ENCODE data around the gene MEP1A.

DNA sequence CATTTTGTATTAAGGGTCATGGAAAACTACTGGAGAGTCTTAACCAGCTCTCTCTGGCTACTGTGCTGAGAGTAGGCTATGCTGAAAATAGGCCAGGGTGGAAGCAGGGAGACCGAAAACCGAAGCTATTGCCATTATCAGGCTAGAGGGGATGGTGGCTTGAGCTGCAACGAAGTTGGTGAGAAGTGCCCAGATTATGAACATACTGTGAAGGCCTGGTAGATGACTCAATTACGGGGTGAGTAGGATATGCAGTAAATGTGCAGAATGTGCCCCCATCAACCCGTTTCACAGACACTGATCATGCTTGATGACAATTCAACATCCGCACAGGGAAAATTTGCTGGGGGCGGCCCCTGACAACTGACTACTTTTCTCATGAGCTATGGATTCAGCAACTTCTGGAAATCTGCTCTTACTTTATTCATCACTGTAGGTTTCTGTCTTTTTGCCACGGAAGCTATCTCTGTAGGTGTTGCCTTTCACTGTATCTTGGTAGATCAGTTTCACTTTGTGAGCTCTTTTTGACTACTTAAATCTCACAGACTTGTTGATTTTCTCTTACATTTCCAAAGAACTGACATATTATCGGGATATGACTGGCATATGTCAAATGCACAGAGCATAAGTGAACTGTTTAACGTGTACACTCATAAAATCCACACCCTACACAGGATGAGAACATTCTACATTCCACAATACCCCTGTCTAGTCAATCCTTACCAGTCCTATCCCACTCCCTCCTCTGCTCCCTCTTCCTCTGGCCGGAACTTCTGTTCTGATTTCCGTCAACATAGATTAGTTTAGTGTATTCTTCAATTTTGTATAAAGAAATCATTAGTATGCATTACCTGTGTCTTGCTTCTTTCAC is 15.5 kb upstream of the MEP1A start:
- TF ChIP-seq, protein P1, sequence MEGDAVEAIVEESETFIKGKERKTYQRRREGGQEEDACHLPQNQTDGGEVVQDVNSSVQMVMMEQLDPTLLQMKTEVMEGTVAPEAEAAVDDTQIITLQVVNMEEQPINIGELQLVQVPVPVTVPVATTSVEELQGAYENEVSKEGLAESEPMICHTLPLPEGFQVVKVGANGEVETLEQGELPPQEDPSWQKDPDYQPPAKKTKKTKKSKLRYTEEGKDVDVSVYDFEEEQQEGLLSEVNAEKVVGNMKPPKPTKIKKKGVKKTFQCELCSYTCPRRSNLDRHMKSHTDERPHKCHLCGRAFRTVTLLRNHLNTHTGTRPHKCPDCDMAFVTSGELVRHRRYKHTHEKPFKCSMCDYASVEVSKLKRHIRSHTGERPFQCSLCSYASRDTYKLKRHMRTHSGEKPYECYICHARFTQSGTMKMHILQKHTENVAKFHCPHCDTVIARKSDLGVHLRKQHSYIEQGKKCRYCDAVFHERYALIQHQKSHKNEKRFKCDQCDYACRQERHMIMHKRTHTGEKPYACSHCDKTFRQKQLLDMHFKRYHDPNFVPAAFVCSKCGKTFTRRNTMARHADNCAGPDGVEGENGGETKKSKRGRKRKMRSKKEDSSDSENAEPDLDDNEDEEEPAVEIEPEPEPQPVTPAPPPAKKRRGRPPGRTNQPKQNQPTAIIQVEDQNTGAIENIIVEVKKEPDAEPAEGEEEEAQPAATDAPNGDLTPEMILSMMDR (IDR thresholded peaks at IDR 0.05; ENCODE audit: low read depth, low read length): no peak
- TF ChIP-seq POLR2A (IDR thresholded peaks at IDR 0.05; ENCODE audit: extremely low read depth, insufficient read length): no peak
- TF ChIP-seq MYC (IDR thresholded peaks at IDR 0.05; ENCODE audit: low read depth, low read length): no peak
- TF ChIP-seq, protein P2, sequence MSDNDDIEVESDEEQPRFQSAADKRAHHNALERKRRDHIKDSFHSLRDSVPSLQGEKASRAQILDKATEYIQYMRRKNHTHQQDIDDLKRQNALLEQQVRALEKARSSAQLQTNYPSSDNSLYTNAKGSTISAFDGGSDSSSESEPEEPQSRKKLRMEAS (IDR thresholded peaks at IDR 0.05; ENCODE audit: low read depth, low read length): no peak
